K562 treated with DMSO at 1 percent for 4 hours (cell line): ENCODE measurements around the gene MYCL. TPM values are rescaled to one million over a fixed set of nuclear protein-coding genes. Genes with fewer than 3 reads are reported as not detected.

ENCODE experiments used
- total RNA-seq: library from RNA; unstranded; fragments of 300-600 nt; gene quantifications from 2 replicates; pipeline ENCODE4 v1.2.3, GENCODE V29; 2022; ENCODE audit not compliant: insufficient read depth

Gene MYCL, protein sequence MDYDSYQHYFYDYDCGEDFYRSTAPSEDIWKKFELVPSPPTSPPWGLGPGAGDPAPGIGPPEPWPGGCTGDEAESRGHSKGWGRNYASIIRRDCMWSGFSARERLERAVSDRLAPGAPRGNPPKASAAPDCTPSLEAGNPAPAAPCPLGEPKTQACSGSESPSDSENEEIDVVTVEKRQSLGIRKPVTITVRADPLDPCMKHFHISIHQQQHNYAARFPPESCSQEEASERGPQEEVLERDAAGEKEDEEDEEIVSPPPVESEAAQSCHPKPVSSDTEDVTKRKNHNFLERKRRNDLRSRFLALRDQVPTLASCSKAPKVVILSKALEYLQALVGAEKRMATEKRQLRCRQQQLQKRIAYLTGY
- 9.2 and 13.3 TPM in 2 replicates for total RNA-seq

DNA sequence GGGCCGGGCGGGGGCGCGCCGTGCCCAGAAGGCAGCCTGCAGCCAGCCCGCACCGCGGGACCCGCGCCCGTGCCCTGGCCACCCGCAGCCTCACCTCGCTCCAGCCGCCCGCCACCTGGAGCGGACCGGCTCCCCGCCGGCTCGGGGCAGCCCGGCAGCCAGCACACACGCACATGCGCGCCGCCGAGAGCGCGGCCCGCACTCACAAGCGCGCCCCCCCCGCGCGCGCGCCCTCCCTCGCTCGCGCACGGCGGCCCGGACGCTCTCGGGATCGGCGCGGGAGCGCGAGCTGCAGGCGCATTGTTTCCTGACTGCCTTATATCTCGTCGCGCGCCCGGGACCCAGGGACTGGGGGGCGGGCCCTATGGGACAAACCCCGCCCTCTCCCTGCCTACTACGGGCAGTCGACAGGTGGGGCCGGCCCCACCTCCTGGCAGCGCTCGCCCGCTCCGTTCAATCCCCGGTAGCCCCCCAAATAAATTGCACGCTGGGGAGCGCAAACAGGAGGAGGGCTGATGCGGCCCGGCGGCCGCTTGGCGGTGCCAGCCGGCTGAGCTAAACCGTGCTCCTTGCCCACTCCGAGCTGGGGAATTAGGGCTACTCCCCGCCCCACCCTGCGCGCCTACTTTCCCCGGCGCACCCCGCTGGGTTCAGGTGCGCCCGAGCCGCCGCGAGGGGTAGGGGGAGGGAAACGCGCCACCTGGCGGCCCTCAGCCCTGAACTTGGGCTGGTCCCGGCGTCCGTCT, at the start of gene MYCL:
MYCL (minus strand) TSS at position 204 of the 746 bp plus-strand sequence. CDS start 483 bp downstream, outside the sequence.

Other genes with a start within 250 kb of the MYCL start
- gene NT5C1A, start 229.8 kb downstream of the MYCL start, total RNA-seq, result not detected in 2 replicates
- not detected in 2 replicates for gene HPCAL4, start 210.5 kb downstream of the MYCL start, total RNA-seq
- 103 and 113 TPM in 2 replicates for gene PPIE, start 163.0 kb downstream of the MYCL start, total RNA-seq
- gene OXCT2, start 130.6 kb downstream of the MYCL start, total RNA-seq, result 0.98 TPM in 1 of 2 replicates, not detected in the other
- gene BMP8B, start 113.1 kb downstream of the MYCL start, total RNA-seq, result 1.3 TPM in 2 replicates
- 31.5 and 35.9 TPM in 2 replicates for gene TRIT1, start 18.4 kb downstream of the MYCL start, total RNA-seq
- not detected in 2 replicates for gene MFSD2A, start 53.2 kb upstream of the MYCL start, total RNA-seq
- 336 and 366 TPM in 2 replicates for gene CAP1, start 138.8 kb upstream of the MYCL start, total RNA-seq
- 116 and 138 TPM in 2 replicates for gene PPT1, start 195.3 kb upstream of the MYCL start, total RNA-seq